ENCODE results near the gene HJV. TPM values are rescaled to one million over a fixed set of nuclear protein-coding genes. Genes with fewer than 3 reads are reported as not detected.

Gene HJV
- total and polyA plus RNA-seq, 2 of the 4 experiments (the other 2 are of a cell fraction) = not detected

DNA sequence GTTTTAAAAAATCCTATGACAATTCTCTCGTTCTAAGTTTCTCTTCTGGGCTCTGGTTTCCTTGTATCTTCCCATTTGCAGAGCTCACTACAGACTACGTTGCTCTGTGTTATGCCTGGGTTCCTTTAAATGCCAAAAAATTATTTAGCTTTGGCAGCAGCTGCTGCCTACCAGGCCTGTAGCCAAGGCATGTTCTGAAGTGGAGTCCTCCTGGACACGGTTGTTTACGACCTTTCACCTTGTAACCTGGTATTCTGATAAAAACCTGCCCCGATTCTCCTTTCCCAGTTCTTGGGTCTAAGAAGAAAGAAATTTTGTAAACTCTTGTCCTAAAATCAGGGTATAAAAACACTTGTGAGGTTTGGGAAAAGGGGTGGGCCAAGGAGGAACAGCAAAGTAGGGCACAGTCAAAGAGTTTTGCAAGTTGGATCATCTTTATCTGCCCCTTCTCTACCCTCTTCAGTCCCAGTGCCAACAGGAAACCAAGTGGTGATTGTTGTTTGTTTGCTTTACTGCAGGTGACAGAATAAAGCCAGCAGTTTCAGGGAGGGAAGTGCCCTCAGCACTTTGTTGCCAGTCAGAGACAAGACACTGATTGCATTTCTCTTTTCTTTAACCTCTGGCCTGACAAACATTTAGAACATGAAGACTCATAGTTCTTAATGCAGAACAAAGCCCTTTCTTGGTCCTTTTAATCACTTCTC is 22.1 kb downstream of the HJV start:
- dilution Hi-C loops (cut with HindIII; ENCODE audit: low sequenced_read_pairs, unreplicated experiment) = no loop called here

More for the DNA sequence above, 22.1 kb downstream of the HJV start:
- H3K9me3 ChIP-seq (ENCODE audit: control insufficient read depth, insufficient read depth, low read length) = no peaks in the 10 kb centered on the region
- intact Hi-C loops (cut with micrococcal nuclease) = loop anchor here (5.0 kb wide), 1 partner anchor 82 kb away; the partner anchor contains the start of gene PEX11B
- H3K4me3 ChIP-seq (ENCODE audit: insufficient read depth, low read depth, low read length) = no peak overlapping the region
- no peak overlapping the region for H3K23ac ChIP-seq (ENCODE audit: low read depth, low read length)
- DNase-seq = no peak
- H3K56ac ChIP-seq (ENCODE audit: extremely low read depth, insufficient read depth, low read length) = no peak overlapping the region
- H3K4me2 ChIP-seq (ENCODE audit: low read depth, low read length) = no peak overlapping the region
- no peak for ATAC-seq (ENCODE audit: low read depth)
- no peak overlapping the region for H4K8ac ChIP-seq (ENCODE audit: low read depth in 2 of 2, low read length in 2 of 2)
- H3K27ac ChIP-seq (ENCODE audit: insufficient read depth, low read length) = no peak overlapping the region
- peaks cover 6% of the 10 kb centered on the region for H3K4me1 ChIP-seq (ENCODE audit: control insufficient read depth, insufficient read depth, low read length)
- H3K79me1 ChIP-seq (ENCODE audit: low read depth in 1 of 2, low read length in 2 of 2) = peaks cover 10 to 24% of the 10 kb centered on the region in 2 experiments; a peak in 3 of 4 replicates
- WGBS, 2 experiments (ENCODE audit: extremely low coverage in 2 of 2, insufficient read length in 1 of 2) = 20% methylated on average over 1 of the region's 5 CpGs; no CpG with 5 or more reads in 1 of the 2 experiments
- no peak overlapping the region for H3K18ac ChIP-seq (ENCODE audit: low read depth, low read length)
- POLR2A ChIA-PET (ENCODE audit: unreplicated experiment) = no interaction called here
- no peak overlapping the region for H3K9ac ChIP-seq (ENCODE audit: low read depth, low read length)
- H3K9me1 ChIP-seq (ENCODE audit: insufficient read depth, low read length) = peaks cover 2% of the 10 kb centered on the region; the same call in 1 of the 2 replicates
- H3K4ac ChIP-seq (ENCODE audit: low read depth, low read length) = no peak overlapping the region
- H3K27me3 ChIP-seq (ENCODE audit: control insufficient read depth, insufficient read depth, low read length) = no peaks in the 10 kb centered on the region
- in situ Hi-C loops (cut with MboI; ENCODE audit: low sequenced_read_pairs) = loop anchor here (5.0 kb wide), 1 partner anchor 82 kb away; the partner anchor contains the start of gene PEX11B
- H2BK15ac ChIP-seq (ENCODE audit: low read depth, low read length) = no peak overlapping the region; the same call in 2 of the 3 replicates
- no peak overlapping the region for H2AFZ ChIP-seq (replicated peaks; ENCODE audit: low read length, poor library complexity)
- no peak for TF ChIP-seq MAFK (IDR thresholded peaks at IDR 0.05; ENCODE audit: low read depth, low read length)
- no peak for TF ChIP-seq CHD1 (IDR thresholded peaks at IDR 0.05; ENCODE audit: low read depth, low read length)
- TF ChIP-seq BHLHE40 (IDR thresholded peaks at IDR 0.05; ENCODE audit: low read depth, low read length) = no peak
- no peak for TF ChIP-seq MAZ (IDR thresholded peaks at IDR 0.05; ENCODE audit: borderline replicate concordance, low read depth, low read length)
- TF ChIP-seq RCOR1 (IDR thresholded peaks at IDR 0.05; ENCODE audit: insufficient replicate concordance, low read length) = no peak
- no peak for TF ChIP-seq SMC3 (IDR thresholded peaks at IDR 0.05; ENCODE audit: low read depth, low read length)
- no peak for TF ChIP-seq POLR2A (IDR thresholded peaks at IDR 0.05; ENCODE audit: low read depth, low read length)
- TF ChIP-seq, protein P1, sequence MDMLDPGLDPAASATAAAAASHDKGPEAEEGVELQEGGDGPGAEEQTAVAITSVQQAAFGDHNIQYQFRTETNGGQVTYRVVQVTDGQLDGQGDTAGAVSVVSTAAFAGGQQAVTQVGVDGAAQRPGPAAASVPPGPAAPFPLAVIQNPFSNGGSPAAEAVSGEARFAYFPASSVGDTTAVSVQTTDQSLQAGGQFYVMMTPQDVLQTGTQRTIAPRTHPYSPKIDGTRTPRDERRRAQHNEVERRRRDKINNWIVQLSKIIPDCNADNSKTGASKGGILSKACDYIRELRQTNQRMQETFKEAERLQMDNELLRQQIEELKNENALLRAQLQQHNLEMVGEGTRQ (IDR thresholded peaks at IDR 0.05; ENCODE audit: low read depth, low read length) = no peak
- TF ChIP-seq FOS (IDR thresholded peaks at IDR 0.05; ENCODE audit: low read depth, low read length) = no peak
- no peak for TF ChIP-seq NFE2L2 (IDR thresholded peaks at IDR 0.05; ENCODE audit: low read depth, low read length)
- TF ChIP-seq, protein P2, sequence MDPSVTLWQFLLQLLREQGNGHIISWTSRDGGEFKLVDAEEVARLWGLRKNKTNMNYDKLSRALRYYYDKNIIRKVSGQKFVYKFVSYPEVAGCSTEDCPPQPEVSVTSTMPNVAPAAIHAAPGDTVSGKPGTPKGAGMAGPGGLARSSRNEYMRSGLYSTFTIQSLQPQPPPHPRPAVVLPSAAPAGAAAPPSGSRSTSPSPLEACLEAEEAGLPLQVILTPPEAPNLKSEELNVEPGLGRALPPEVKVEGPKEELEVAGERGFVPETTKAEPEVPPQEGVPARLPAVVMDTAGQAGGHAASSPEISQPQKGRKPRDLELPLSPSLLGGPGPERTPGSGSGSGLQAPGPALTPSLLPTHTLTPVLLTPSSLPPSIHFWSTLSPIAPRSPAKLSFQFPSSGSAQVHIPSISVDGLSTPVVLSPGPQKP (IDR thresholded peaks at IDR 0.05; ENCODE audit: borderline replicate concordance, low read depth, low read length) = no peak
- TF ChIP-seq RAD21 (IDR thresholded peaks at IDR 0.05; ENCODE audit: low read length) = no peak
- no peak for TF ChIP-seq RFX5 (IDR thresholded peaks at IDR 0.05; ENCODE audit: low read depth, low read length)
- TF ChIP-seq MXI1 (IDR thresholded peaks at IDR 0.05; ENCODE audit: borderline replicate concordance, low read depth, low read length) = no peak
- BruUV-seq (replicated peaks) = no TSS peak
- no peak overlapping the region for H2AK9ac ChIP-seq (replicated peaks; ENCODE audit: low read depth, low read length, poor library complexity)
- H4K20me1 ChIP-seq (ENCODE audit: insufficient read depth, low read length) = peaks cover 5% of the 10 kb centered on the region; the same call in 1 of the 2 replicates
- no peak overlapping the region for H2BK120ac ChIP-seq (ENCODE audit: low read depth, low read length)
- CTCF ChIA-PET = no interaction called here
- no peak overlapping the region for H2BK20ac ChIP-seq (ENCODE audit: low read depth, low read length)
- H3K36me3 ChIP-seq (ENCODE audit: control insufficient read depth, insufficient read depth, low read length) = peaks cover 2% of the 10 kb centered on the region
- no peak overlapping the region for H2BK5ac ChIP-seq (ENCODE audit: low read depth, low read length, poor library complexity, severe bottlenecking)
- no peak overlapping the region for H2AK5ac ChIP-seq (ENCODE audit: low read depth, low read length)
- H3K14ac ChIP-seq (replicated peaks; ENCODE audit: low read depth, low read length) = no peak overlapping the region
- no peak overlapping the region for H4K91ac ChIP-seq (ENCODE audit: insufficient read depth, low read depth, low read length)
- no peak overlapping the region for H4K5ac ChIP-seq (ENCODE audit: low read depth, low read length)

Data from IMR-90 (cell line).